PC-3 (cell line): Measurements from ENCODE around the gene ZNF678. TPM values are rescaled to one million over a fixed set of nuclear protein-coding genes. Genes with fewer than 3 reads are reported as not detected.

ENCODE experiments used
- ATAC-seq: fragments of 200-7000 bp; cut with Tn5 transposase; 2 replicates; pipeline ENCODE4 v1.9.1; 2020; ENCODE audit warnings: mild to moderate bottlenecking, moderate library complexity
- Bru-seq: library from RNA; stranded (reverse); fragments of 400-500 nt; gene quantifications from one replicate; lab custom pipeline; 2021; lab: Mats Ljungman, UMichigan
- BruChase-seq, 2 experiments: library from RNA; stranded (reverse); fragments of 400-500 nt; gene quantifications; one replicate each; lab custom pipeline; 2021; lab: Mats Ljungman, UMichigan
- BruUV-seq: library from RNA; stranded (reverse); fragments of 400-500 nt; replicated peaks from 2 replicates; lab custom pipeline; 2021; lab: Mats Ljungman, UMichigan
- CTCF ChIA-PET: fragments of 300-600 bp; sonication (Branson Sonifier 250); formaldehyde crosslinking; loops from one replicate; lab custom pipeline; 2022; ENCODE audit warnings: antibody characterized with exemption; lab: Charles Lee
- POLR2A ChIA-PET: fragments of 300-600 bp; sonication (Branson Sonifier 250); formaldehyde crosslinking; loops from one replicate; lab custom pipeline; 2022; ENCODE audit warnings: antibody characterized with exemption; ENCODE audit not compliant: unreplicated experiment; lab: Charles Lee
- DNase-seq: peaks from one replicate; pipeline ENCODE4 v3.0.0-alpha.2; 2015
- H2AFZ ChIP-seq: fragments of 300-600 bp; sonication (generic); 2 replicates; pipeline ENCODE4 v1.6.0; 2016; ENCODE audit warnings: antibody characterized with exemption, low read length
- H3F3A ChIP-seq: fragments of 300-600 bp; sonication (generic); one replicate; pipeline ENCODE4 v1.6.0; 2017; ENCODE audit warnings: antibody characterized with exemption, low read length, control low read depth, mild to moderate bottlenecking; ENCODE audit not compliant: unreplicated experiment
- H3K27ac ChIP-seq: fragments of 300-600 bp; sonication (generic); 2 replicates; pipeline ENCODE4 v1.5.1; 2016; ENCODE audit warnings: mild to moderate bottlenecking, low read length
- H3K27me3 ChIP-seq: fragments of 300-600 bp; sonication (generic); 2 replicates; pipeline ENCODE4 v1.6.1; 2016; ENCODE audit warnings: low read length, mixed read lengths
- H3K36me3 ChIP-seq: fragments of 300-600 bp; sonication (generic); 2 replicates; pipeline ENCODE4 v1.6.1; 2016; ENCODE audit warnings: low read depth, mixed run types, low read length, mixed read lengths
- H3K4me1 ChIP-seq: fragments of 300-600 bp; sonication (generic); 2 replicates; pipeline ENCODE4 v1.5.1; 2016; ENCODE audit warnings: low read length; ENCODE audit not compliant: insufficient read depth
- H3K4me2 ChIP-seq: fragments of 300-600 bp; sonication (generic); 2 replicates; pipeline ENCODE4 v1.6.0; 2016; ENCODE audit warnings: low read length
- H3K4me3 ChIP-seq: fragments of 300-600 bp; sonication (generic); 2 replicates; pipeline ENCODE4 v1.5.1; 2016; ENCODE audit warnings: mild to moderate bottlenecking, low read length, mixed read lengths
- H3K79me2 ChIP-seq: fragments of 300-600 bp; sonication (generic); 2 replicates; pipeline ENCODE4 v1.6.1; 2017; ENCODE audit warnings: low read length, mixed read lengths
- H3K9ac ChIP-seq: fragments of 300-600 bp; sonication (generic); 2 replicates; pipeline ENCODE4 v1.6.0; 2016; ENCODE audit warnings: mild to moderate bottlenecking, low read length
- H3K9me2 ChIP-seq: fragments of 300-600 bp; sonication (generic); replicated peaks from 2 replicates; pipeline ENCODE4 v1.6.1; 2016; ENCODE audit warnings: mixed run types, low read length, mixed read lengths
- H3K9me3 ChIP-seq: fragments of 300-600 bp; sonication (generic); 2 replicates; pipeline ENCODE4 v1.6.1; 2016; ENCODE audit warnings: low read length, mixed read lengths
- H4K20me1 ChIP-seq: fragments of 300-600 bp; sonication (generic); 2 replicates; pipeline ENCODE4 v1.6.1; 2016; ENCODE audit warnings: low read length, mixed read lengths
- CTCF ChIP-seq: fragments of 300-600 bp; sonication (generic); conservative IDR thresholded peaks from 2 replicates; pipeline ENCODE4 v1.5.1; 2017; ENCODE audit warnings: antibody characterized with exemption, low read depth, mild to moderate bottlenecking, low read length
- EZH2 ChIP-seq: fragments of 300-600 bp; sonication (generic); IDR thresholded peaks from one replicate; pipeline ENCODE4 v1.6.1; 2017; ENCODE audit warnings: antibody characterized with exemption, mild to moderate bottlenecking, low read length; ENCODE audit not compliant: unreplicated experiment
- EZH2phosphoT487 ChIP-seq: fragments of 300-600 bp; sonication (generic); IDR thresholded peaks from 2 replicates; pipeline ENCODE4 v1.6.1; 2018; ENCODE audit warnings: mild to moderate bottlenecking, antibody characterized with exemption, low read length, borderline replicate concordance
- intact Hi-C: fragments of 100-400 bp; cut with micrococcal nuclease; formaldehyde crosslinking; loops from 2 replicates; pipeline ENCODE4 v1.9.0; 2023
- long read RNA-seq: library from polyadenylated mRNA; unstranded; transcript quantifications from one replicate; pipeline ENCODE4 v2.0.0, GENCODE V29; 2021; ENCODE audit not compliant: unreplicated experiment
- total RNA-seq: library from RNA; depleted of rRNA; stranded (reverse); fragments of >200 nt; gene quantifications from 2 replicates; pipeline ENCODE4 v1.2.3, GENCODE V29; 2014; rRNA removed

ZNF678 gene
- total RNA-seq (22.6 and 25.3 TPM in 2 replicates), Bru-seq, nascent RNA (percentile 92 among the genes with signal in this experiment), BruChase-seq, experiment 1, labeled RNA remaining after a 6-hour chase (percentile 74 among the genes with signal in this experiment), BruChase-seq, experiment 2, labeled RNA remaining after a 2-hour chase (percentile 86 among the genes with signal in this experiment)
- long read RNA-seq, partial matches to known transcripts, result 5 of 33 reads
- long read RNA-seq, other reads (novel, unspliced or antisense), result 23 of 33 reads

- H3K4me2 ChIP-seq, result peak within 1 kb of the TSS; percentile 83
- no peaks in the 10 kb centered on the region for H3K9me2 ChIP-seq
- peak within 1 kb of the TSS; percentile 87 for H2AFZ ChIP-seq
- H3K4me1 ChIP-seq, result peaks cover 7% of the 10 kb centered on the region; the same call in 1 of the 2 replicates
- H3K9me3 ChIP-seq, result 0 out of 2 replicates have a peak, but pooled peaks cover 2% of the 10 kb centered on the region
- H3K9ac ChIP-seq, result peak within 1 kb of the TSS; percentile 89
- ChIA-PET POLR2A (interaction anchor here (0.6 to 1.1 kb wide), 4 partner anchors 14 to 371 kb away, joined by 3 to 7 read pairs (median 4); no protein-coding TSS in a partner anchor), CTCF (interaction anchor here (1.9 kb wide), 1 partner anchor 21 kb away, joined by 10 read pairs; no protein-coding TSS in a partner anchor)
- no peaks in the 10 kb centered on the region for H3F3A ChIP-seq
- H3K27ac ChIP-seq, result peak within 1 kb of the TSS; percentile 84
- ATAC-seq (peak; percentile 97), DNase-seq (peak; percentile 100)
- H3K79me2 ChIP-seq, result peaks cover 46% of the 10 kb centered on the region
- TF ChIP-seq CTCF (no peak), EZH2phosphoT487 (no peak), EZH2 (no peak)
- H4K20me1 ChIP-seq, result no peaks in the 10 kb centered on the region
- H3K36me3 ChIP-seq, result peaks cover 24% of the 10 kb centered on the region
- H3K27me3 ChIP-seq, result no peaks in the 10 kb centered on the region
- TSS peak; percentile 95 for BruUV-seq
- H3K4me3 ChIP-seq, result peak within 1 kb of the TSS; percentile 74
- intact Hi-C loops, result loop anchor here (5.0 to 10.0 kb wide), 2 partner anchors 164 to 541 kb away; partner anchors contain the start of genes C1orf35 and MRPL55
Measured at GRCh38 chr1:227563324-227564201, at the start of gene ZNF678. Gene ZNF678, plus strand, starts transcription at chr1:227563556. Its CDS starts 87,436 bp downstream, at chr1:227650992.

GRCh38 chr1:227518876-227519275, 44.5 kb upstream of the ZNF678 start:
- CTCF ChIA-PET, result no interaction called here
- no peak overlapping the region for H3K9ac ChIP-seq

More at GRCh38 chr1:227518876-227519275, 44.5 kb upstream of the ZNF678 start:
- BruUV-seq, result no TSS peak
- ATAC-seq, result no peak
- H4K20me1 ChIP-seq, result no peaks in the 10 kb centered on the region
- 0 out of 2 replicates have a peak, but pooled peaks cover 11% of the 10 kb centered on the region for H3K27me3 ChIP-seq
- no peaks in the 10 kb centered on the region for H3K9me2 ChIP-seq
- no peak overlapping the region for H3K27ac ChIP-seq
- no peaks in the 10 kb centered on the region for H3F3A ChIP-seq
- no peak for TF ChIP-seq EZH2
- no peak for TF ChIP-seq CTCF
- TF ChIP-seq EZH2phosphoT487, result no peak
- H3K36me3 ChIP-seq, result no peaks in the 10 kb centered on the region
- H3K4me3 ChIP-seq, result no peak overlapping the region
- H3K4me1 ChIP-seq, result no peaks in the 10 kb centered on the region
- no peaks in the 10 kb centered on the region for H3K9me3 ChIP-seq
- POLR2A ChIA-PET, result interaction anchor here (0.7 kb wide), 1 partner anchor 508 kb away, joined by 3 read pairs; no protein-coding TSS in a partner anchor
- no peaks in the 10 kb centered on the region for H3K79me2 ChIP-seq
- no peak overlapping the region for H2AFZ ChIP-seq
- H3K4me2 ChIP-seq, result no peak overlapping the region
- DNase-seq, result no peak
- intact Hi-C loops, result no loop called here
